ENCODE measurements around the gene HTT. TPM values are rescaled to one million over a fixed set of nuclear protein-coding genes. Genes with fewer than 3 reads are reported as not detected.

Gene HTT
- polyA plus RNA-seq, 2 donors, result 9.7 to 19.4 TPM

- Histone ChIP-seq H3K27ac (ENCODE audit: low read depth in 2 of 2, low read length in 1 of 2) (no peak overlapping the region), H3K9me3 (ENCODE audit: control insufficient read depth in 2 of 2, insufficient read depth in 1 of 2, low read depth in 1 of 2, low read length in 1 of 2) (no peaks in the 10 kb centered on the region), H3K36me3 (ENCODE audit: control insufficient read depth in 2 of 2, insufficient read depth in 2 of 2, low read length in 1 of 2) (no peaks in the 10 kb centered on the region), H3K4me3 (ENCODE audit: low read depth in 1 of 2, low read length in 2 of 2) (no peak overlapping the region), H3K4me1 (ENCODE audit: control insufficient read depth in 2 of 2, insufficient read depth in 2 of 2, low read length in 1 of 2) (peaks cover 6 to 15% of the 10 kb centered on the region in 2 donors), H3K27me3 (ENCODE audit: control insufficient read depth in 1 of 2, insufficient read depth in 2 of 2, low read length in 2 of 2) (peaks cover 0 to 3% of the 10 kb centered on the region in 2 donors)
- 30 to 35% methylated on average over 14 of the region's 14 CpGs for WGBS, 2 donors
Observed at GRCh38 chr4:3287271-3287971, 212.9 kb downstream of the HTT start.

GRCh38 chr4:3287972-3288570, 213.6 kb downstream of the HTT start:
- Histone ChIP-seq H3K36me3 (ENCODE audit: control insufficient read depth in 2 of 2, insufficient read depth in 2 of 2, low read length in 1 of 2) (no peaks in the 10 kb centered on the region), H3K9me3 (ENCODE audit: control insufficient read depth in 2 of 2, insufficient read depth in 1 of 2, low read depth in 1 of 2, low read length in 1 of 2) (no peaks in the 10 kb centered on the region), H3K27ac (ENCODE audit: low read depth in 2 of 2, low read length in 1 of 2) (no peak overlapping the region), H3K27me3 (ENCODE audit: control insufficient read depth in 1 of 2, insufficient read depth in 2 of 2, low read length in 2 of 2) (peaks cover 0 to 3% of the 10 kb centered on the region in 2 donors), H3K4me1 (ENCODE audit: control insufficient read depth in 2 of 2, insufficient read depth in 2 of 2, low read length in 1 of 2) (peaks cover 6 to 15% of the 10 kb centered on the region in 2 donors), H3K4me3 (ENCODE audit: low read depth in 1 of 2, low read length in 2 of 2) (no peak overlapping the region)
- 74 to 79% methylated on average over 24 of the region's 24 CpGs for WGBS, 2 donors

DNA sequence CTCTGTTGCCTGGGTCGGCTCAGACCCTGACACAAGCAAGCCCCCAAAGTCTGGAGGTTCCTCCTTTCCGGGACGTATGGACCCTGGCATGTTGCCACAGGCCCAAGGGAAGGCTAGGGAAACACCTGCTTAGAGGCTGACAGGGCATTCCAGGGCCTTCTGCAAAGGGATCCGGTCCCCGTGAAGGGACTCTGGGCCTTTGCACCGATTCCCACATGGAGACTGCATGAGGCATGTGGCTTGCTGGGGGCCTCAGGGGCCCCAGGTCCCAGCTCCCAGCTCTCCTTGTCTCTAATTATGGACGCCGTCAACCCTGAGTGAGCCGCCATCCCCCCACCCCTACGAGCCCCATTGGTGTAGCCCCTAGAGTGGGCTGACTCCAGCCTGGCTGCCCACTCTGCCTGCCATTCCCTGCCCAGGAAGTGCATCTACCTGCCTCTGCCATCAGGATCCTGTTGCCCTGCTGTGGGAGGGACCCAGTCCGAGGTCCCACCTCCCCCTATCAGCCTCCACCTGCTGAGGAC, 214.2 kb downstream of the HTT start:
- Histone ChIP-seq H3K4me1 (ENCODE audit: control insufficient read depth in 2 of 2, insufficient read depth in 2 of 2, low read length in 1 of 2) (peaks cover 6 to 15% of the 10 kb centered on the region in 2 donors), H3K27me3 (ENCODE audit: control insufficient read depth in 1 of 2, insufficient read depth in 2 of 2, low read length in 2 of 2) (peaks cover 0 to 3% of the 10 kb centered on the region in 2 donors), H3K9me3 (ENCODE audit: control insufficient read depth in 2 of 2, insufficient read depth in 1 of 2, low read depth in 1 of 2, low read length in 1 of 2) (no peaks in the 10 kb centered on the region), H3K36me3 (ENCODE audit: control insufficient read depth in 2 of 2, insufficient read depth in 2 of 2, low read length in 1 of 2) (no peaks in the 10 kb centered on the region), H3K4me3 (ENCODE audit: low read depth in 1 of 2, low read length in 2 of 2) (no peak overlapping the region), H3K27ac (ENCODE audit: low read depth in 2 of 2, low read length in 1 of 2) (no peak overlapping the region)
- WGBS, 2 donors, result 77 to 78% methylated on average over 11 of the region's 11 CpGs

GRCh38 chr4:3290476-3290875, 216.0 kb downstream of the HTT start:
- Histone ChIP-seq H3K4me3 (ENCODE audit: low read depth in 1 of 2, low read length in 2 of 2) (no peak overlapping the region), H3K4me1 (ENCODE audit: control insufficient read depth in 2 of 2, insufficient read depth in 2 of 2, low read length in 1 of 2) (peaks cover 6 to 20% of the 10 kb centered on the region in 2 donors), H3K27me3 (ENCODE audit: control insufficient read depth in 1 of 2, insufficient read depth in 2 of 2, low read length in 2 of 2) (peaks cover 0 to 3% of the 10 kb centered on the region in 2 donors), H3K36me3 (ENCODE audit: control insufficient read depth in 2 of 2, insufficient read depth in 2 of 2, low read length in 1 of 2) (no peaks in the 10 kb centered on the region), H3K27ac (ENCODE audit: low read depth in 2 of 2, low read length in 1 of 2) (no peak overlapping the region), H3K9me3 (ENCODE audit: control insufficient read depth in 2 of 2, insufficient read depth in 1 of 2, low read depth in 1 of 2, low read length in 1 of 2) (no peaks in the 10 kb centered on the region)
- WGBS, 2 donors, result 69 to 77% methylated on average over 11 of the region's 11 CpGs

GRCh38 chr4:3290889-3291321, 216.4 kb downstream of the HTT start:
- H3K9me3 ChIP-seq (ENCODE audit: control insufficient read depth in 2 of 2, insufficient read depth in 1 of 2, low read depth in 1 of 2, low read length in 1 of 2), result no peaks in the 10 kb centered on the region
- 76 to 90% methylated on average over 9 of the region's 9 CpGs for WGBS, 2 donors

DNA sequence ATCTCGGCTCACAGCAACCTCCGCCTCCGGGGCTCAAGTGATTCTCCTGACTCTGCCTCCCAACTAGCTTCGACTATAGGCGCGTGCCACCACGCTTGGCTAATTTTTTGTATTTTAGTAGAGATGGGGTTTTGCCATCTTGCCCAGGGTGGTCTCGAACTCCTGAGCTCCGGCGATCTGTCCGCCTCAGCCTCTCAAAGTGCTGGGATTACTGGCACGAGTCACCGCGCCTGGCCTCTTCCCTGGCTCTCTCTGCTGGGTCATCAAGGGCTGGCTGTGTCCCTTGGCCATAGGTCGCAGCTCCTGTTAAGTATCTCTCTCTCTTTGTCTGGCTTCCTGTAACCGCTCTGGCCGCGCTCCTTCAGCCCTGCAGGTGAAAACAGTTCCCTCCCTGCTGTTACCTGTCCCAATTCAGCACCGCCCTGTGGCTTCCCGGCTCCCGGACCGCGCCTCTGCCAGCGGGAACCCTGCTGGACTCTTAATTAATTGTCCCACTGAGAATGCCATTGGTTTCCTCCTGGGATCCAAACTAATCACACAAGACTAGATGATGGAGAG, 217.0 kb downstream of the HTT start:
- Histone ChIP-seq H3K4me1 (ENCODE audit: control insufficient read depth in 2 of 2, insufficient read depth in 2 of 2, low read length in 1 of 2) (peaks cover under 1 to 15% of the 10 kb centered on the region in 2 donors), H3K4me3 (ENCODE audit: low read depth in 1 of 2, low read length in 2 of 2) (peak overlapping the region; percentile 48 to 63), H3K27me3 (ENCODE audit: control insufficient read depth in 1 of 2, insufficient read depth in 2 of 2, low read length in 2 of 2) (peaks cover 0 to 2% of the 10 kb centered on the region in 2 donors), H3K27ac (ENCODE audit: low read depth in 2 of 2, low read length in 1 of 2) (peak overlapping the region; percentile 96 to 97), H3K9me3 (ENCODE audit: control insufficient read depth in 2 of 2, insufficient read depth in 1 of 2, low read depth in 1 of 2, low read length in 1 of 2) (no peaks in the 10 kb centered on the region), H3K36me3 (ENCODE audit: control insufficient read depth in 2 of 2, insufficient read depth in 2 of 2, low read length in 1 of 2) (no peaks in the 10 kb centered on the region)
- WGBS, 2 donors, result 31 to 35% methylated on average over 23 to 24 of the region's 24 CpGs

More at GRCh38 chr4:3290889-3291321, 216.4 kb downstream of the HTT start:
- Histone ChIP-seq H3K27ac (ENCODE audit: low read depth in 2 of 2, low read length in 1 of 2) (no peak overlapping the region), H3K4me3 (ENCODE audit: low read depth in 1 of 2, low read length in 2 of 2) (no peak overlapping the region), H3K36me3 (ENCODE audit: control insufficient read depth in 2 of 2, insufficient read depth in 2 of 2, low read length in 1 of 2) (no peaks in the 10 kb centered on the region), H3K27me3 (ENCODE audit: control insufficient read depth in 1 of 2, insufficient read depth in 2 of 2, low read length in 2 of 2) (peaks cover 0 to 3% of the 10 kb centered on the region in 2 donors), H3K4me1 (ENCODE audit: control insufficient read depth in 2 of 2, insufficient read depth in 2 of 2, low read length in 1 of 2) (peaks cover 5 to 18% of the 10 kb centered on the region in 2 donors)

GRCh38 chr4:3291969-3292570, 217.6 kb downstream of the HTT start:
- WGBS, 2 donors, result 0 to 1% methylated on average over 39 to 60 of the region's 60 CpGs
- Histone ChIP-seq H3K36me3 (ENCODE audit: control insufficient read depth in 2 of 2, insufficient read depth in 2 of 2, low read length in 1 of 2) (no peaks in the 10 kb centered on the region), H3K27me3 (ENCODE audit: control insufficient read depth in 1 of 2, insufficient read depth in 2 of 2, low read length in 2 of 2) (no peaks in the 10 kb centered on the region), H3K27ac (ENCODE audit: low read depth in 2 of 2, low read length in 1 of 2) (peak overlapping the region; percentile 96 to 97), H3K4me1 (ENCODE audit: control insufficient read depth in 2 of 2, insufficient read depth in 2 of 2, low read length in 1 of 2) (peaks cover 0 to 12% of the 10 kb centered on the region in 2 donors), H3K4me3 (ENCODE audit: low read depth in 1 of 2, low read length in 2 of 2) (peak overlapping the region; percentile 48 to 63), H3K9me3 (ENCODE audit: control insufficient read depth in 2 of 2, insufficient read depth in 1 of 2, low read depth in 1 of 2, low read length in 1 of 2) (no peaks in the 10 kb centered on the region)

- Histone ChIP-seq H3K4me3 (ENCODE audit: low read depth in 1 of 2, low read length in 2 of 2) (peak within 1 kb of the TSS; percentile 48 to 63), H3K27ac (ENCODE audit: low read depth in 2 of 2, low read length in 1 of 2) (peak within 1 kb of the TSS; percentile 96 to 97), H3K9me3 (ENCODE audit: control insufficient read depth in 2 of 2, insufficient read depth in 1 of 2, low read depth in 1 of 2, low read length in 1 of 2) (no peaks in the 10 kb centered on the region), H3K4me1 (ENCODE audit: control insufficient read depth in 2 of 2, insufficient read depth in 2 of 2, low read length in 1 of 2) (peaks cover 0 to 12% of the 10 kb centered on the region in 2 donors), H3K36me3 (ENCODE audit: control insufficient read depth in 2 of 2, insufficient read depth in 2 of 2, low read length in 1 of 2) (no peaks in the 10 kb centered on the region), H3K27me3 (ENCODE audit: control insufficient read depth in 1 of 2, insufficient read depth in 2 of 2, low read length in 2 of 2) (no peaks in the 10 kb centered on the region)
- WGBS, 2 donors, result 0 to 1% methylated on average over 28 to 121 of the region's 121 CpGs
Observed at GRCh38 chr4:3292571-3293400, 218.3 kb downstream of the HTT start, which contains the start of gene RGS12. Gene RGS12, plus strand, starts transcription at chr4:3293021. Its CDS starts 23,150 bp downstream, at chr4:3316171.
